Activated CD4-positive, alpha-beta memory T cell treated with anti-CD3 and anti-CD28 coated beads, Interleukin-2, amount 10 ng/mL, durations not matched to agents 7 days and 5 days (primary cell): ENCODE data around the gene NSMCE1. TPM values are rescaled to one million over a fixed set of nuclear protein-coding genes. Genes with fewer than 3 reads are reported as not detected.
"Not testable (repeated sequence)": the region's sequence is repeated elsewhere in the genome, so short reads cannot be mapped to it uniquely, and the experiment has no call there.

Source experiments
- CTCF ChIA-PET: fragments of 350-600 bp; sonication (Branson Sonifier 250); formaldehyde crosslinking; loops from one replicate; lab custom pipeline; 2021; ENCODE audit warnings: antibody characterized with exemption, inconsistent platforms; lab: Charles Lee
- POLR2A ChIA-PET: fragments of 350-600 bp; sonication (Branson Sonifier 250); formaldehyde crosslinking; loops from one replicate; lab custom pipeline; 2021; ENCODE audit warnings: antibody characterized with exemption; lab: Charles Lee
- DNase-seq: peaks from one replicate; pipeline ENCODE4 v3.0.0-alpha.2; 2020
- H3K27ac Mint-ChIP-seq: one replicate; pipeline ENCODE4 v1.8.0; 2021; ENCODE audit warnings: mild to moderate bottlenecking, mixed read lengths
- H3K27me3 Mint-ChIP-seq: one replicate; pipeline ENCODE4 v1.8.0; 2021; ENCODE audit warnings: mixed read lengths
- H3K36me3 Mint-ChIP-seq: one replicate; pipeline ENCODE4 v1.8.0; 2021; ENCODE audit warnings: low read depth, mixed read lengths
- H3K4me1 Mint-ChIP-seq: one replicate; pipeline ENCODE4 v1.8.0; 2021; ENCODE audit warnings: mixed read lengths
- H3K4me3 Mint-ChIP-seq: one replicate; pipeline ENCODE4 v1.8.0; 2021; ENCODE audit warnings: mild to moderate bottlenecking, mixed read lengths
- H3K9me3 Mint-ChIP-seq: one replicate; pipeline ENCODE4 v1.8.0; 2021; ENCODE audit warnings: mixed read lengths
- total RNA-seq, 2 experiments: library from RNA; stranded (reverse); gene quantifications; one replicate each; pipeline ENCODE4 v1.2.3, GENCODE V29; 2021

NSMCE1 gene
- total RNA-seq, 2 experiments from 2014 or later = 100 to 106 TPM

GRCh38 chr16:27218756-27219155 lies 49.8 kb downstream of the NSMCE1 start:
- no peak for DNase-seq
- H3K4me1 Mint-ChIP-seq = no peaks in the 10 kb centered on the region
- H3K36me3 Mint-ChIP-seq = peaks cover 23% of the 10 kb centered on the region
- POLR2A ChIA-PET = interaction anchor here (0.7 to 2.5 kb wide), 2 partner anchors 11 to 16 kb away, joined by 3 to 6 read pairs; partner anchors contain the start of gene KDM8
- CTCF ChIA-PET = interaction anchor here (0.7 kb wide), 1 partner anchor 40 kb away, joined by 3 read pairs; no protein-coding TSS in a partner anchor
- no peak overlapping the region for H3K4me3 Mint-ChIP-seq
- H3K9me3 Mint-ChIP-seq = no peaks in the 10 kb centered on the region
- H3K27ac Mint-ChIP-seq = no peak overlapping the region
- no peaks in the 10 kb centered on the region for H3K27me3 Mint-ChIP-seq

- Mint-ChIP-seq H3K27me3 (no peaks in the 10 kb centered on the region), H3K9me3 (no peaks in the 10 kb centered on the region), H3K27ac (no peak overlapping the region), H3K4me1 (no peaks in the 10 kb centered on the region), H3K36me3 (peaks cover 23% of the 10 kb centered on the region), H3K4me3 (no peak overlapping the region)
- no peak for DNase-seq
- CTCF ChIA-PET = no interaction called here
- POLR2A ChIA-PET = interaction anchor here (2.5 kb wide), 1 partner anchor 14 kb away, joined by 6 read pairs; the partner anchor contains the start of gene KDM8
Measured at GRCh38 chr16:27217256-27217655, 51.3 kb downstream of the NSMCE1 start.

GRCh38 chr16:27216297-27216885 lies 52.2 kb downstream of the NSMCE1 start:
- Mint-ChIP-seq H3K36me3 (peaks cover 23% of the 10 kb centered on the region), H3K4me1 (no peaks in the 10 kb centered on the region), H3K4me3 (no peak overlapping the region), H3K27ac (no peak overlapping the region), H3K27me3 (no peaks in the 10 kb centered on the region), H3K9me3 (no peaks in the 10 kb centered on the region)
- no peak for DNase-seq
- ChIA-PET POLR2A (no interaction called here), CTCF (no interaction called here)

GRCh38 chr16:27215660-27216059 lies 52.9 kb downstream of the NSMCE1 start:
- Mint-ChIP-seq H3K27me3 (no peaks in the 10 kb centered on the region), H3K4me1 (no peaks in the 10 kb centered on the region), H3K27ac (no peak overlapping the region), H3K36me3 (peaks cover 28% of the 10 kb centered on the region), H3K9me3 (no peaks in the 10 kb centered on the region), H3K4me3 (no peak overlapping the region)
- POLR2A ChIA-PET = interaction anchor here (1.1 kb wide), 1 partner anchor 12 kb away, joined by 3 read pairs; no protein-coding TSS in a partner anchor
- DNase-seq = no peak
- CTCF ChIA-PET = interaction anchor here (1.5 kb wide), 1 partner anchor 19 kb away, joined by 3 read pairs; no protein-coding TSS in a partner anchor

GRCh38 chr16:27214084-27214961 lies 54.2 kb downstream of the NSMCE1 start:
- CTCF ChIA-PET = interaction anchor here (1.5 kb wide), 1 partner anchor 21 kb away, joined by 3 read pairs; no protein-coding TSS in a partner anchor
- POLR2A ChIA-PET = interaction anchor here (1.4 kb wide), 1 partner anchor 153 kb away, joined by 4 read pairs; no protein-coding TSS in a partner anchor
- peaks cover 25% of the 10 kb centered on the region for H3K36me3 Mint-ChIP-seq
- H3K27ac Mint-ChIP-seq = no peak overlapping the region
- no peaks in the 10 kb centered on the region for H3K27me3 Mint-ChIP-seq
- H3K4me3 Mint-ChIP-seq = no peak overlapping the region
- no peaks in the 10 kb centered on the region for H3K4me1 Mint-ChIP-seq
- no peak for DNase-seq
- H3K9me3 Mint-ChIP-seq = no peaks in the 10 kb centered on the region

- ChIA-PET POLR2A (interaction anchor here (0.9 kb wide), 1 partner anchor 11 kb away, joined by 5 read pairs; no protein-coding TSS in a partner anchor), CTCF (interaction anchor here (0.6 to 3.1 kb wide), 2 partner anchors 20 to 32 kb away, joined by 3 to 10 read pairs; no protein-coding TSS in a partner anchor)
- Mint-ChIP-seq H3K4me3 (no peak overlapping the region), H3K27me3 (no peaks in the 10 kb centered on the region), H3K27ac (no peak overlapping the region), H3K4me1 (no peaks in the 10 kb centered on the region), H3K36me3 (peaks cover 19% of the 10 kb centered on the region), H3K9me3 (no peaks in the 10 kb centered on the region)
- DNase-seq = no peak
Measured at GRCh38 chr16:27211026-27211425, 57.5 kb downstream of the NSMCE1 start.

- ChIA-PET POLR2A (interaction anchor here (0.9 kb wide), 2 partner anchors 10 to 25 kb away, joined by 3 to 5 read pairs; no protein-coding TSS in a partner anchor), CTCF (interaction anchor here (1.5 to 3.1 kb wide), 2 partner anchors 25 to 31 kb away, joined by 4 to 10 read pairs; no protein-coding TSS in a partner anchor)
- no peaks in the 10 kb centered on the region for H3K27me3 Mint-ChIP-seq
- H3K27ac Mint-ChIP-seq = no peak overlapping the region
- no peaks in the 10 kb centered on the region for H3K9me3 Mint-ChIP-seq
- DNase-seq = no peak
- no peak overlapping the region for H3K4me3 Mint-ChIP-seq
- peaks cover 17% of the 10 kb centered on the region for H3K36me3 Mint-ChIP-seq
- peaks cover 2% of the 10 kb centered on the region for H3K4me1 Mint-ChIP-seq
Measured at GRCh38 chr16:27210174-27210573, 58.4 kb downstream of the NSMCE1 start.

- ChIA-PET CTCF (interaction anchor here (0.5 to 3.1 kb wide), 3 partner anchors 23 to 30 kb away, joined by 3 to 10 read pairs (median 4); no protein-coding TSS in a partner anchor), POLR2A (interaction anchor here (0.9 kb wide), 1 partner anchor 26 kb away, joined by 3 read pairs; no protein-coding TSS in a partner anchor)
- Mint-ChIP-seq H3K36me3 (peaks cover 13% of the 10 kb centered on the region), H3K27ac (no peak overlapping the region), H3K27me3 (no peaks in the 10 kb centered on the region), H3K4me1 (peaks cover 5% of the 10 kb centered on the region), H3K9me3 (no peaks in the 10 kb centered on the region), H3K4me3 (no peak overlapping the region)
- no peak for DNase-seq
Measured at GRCh38 chr16:27209591-27209990, 59.0 kb downstream of the NSMCE1 start.

GRCh38 chr16:27208796-27209195 lies 59.8 kb downstream of the NSMCE1 start:
- H3K4me1 Mint-ChIP-seq = peaks cover 10% of the 10 kb centered on the region
- H3K27ac Mint-ChIP-seq = no peak overlapping the region
- peaks cover 14% of the 10 kb centered on the region for H3K36me3 Mint-ChIP-seq
- no peaks in the 10 kb centered on the region for H3K9me3 Mint-ChIP-seq
- CTCF ChIA-PET = interaction anchor here (1.5 to 3.1 kb wide), 2 partner anchors 26 to 29 kb away, joined by 4 to 10 read pairs; no protein-coding TSS in a partner anchor
- no peak for DNase-seq
- no peaks in the 10 kb centered on the region for H3K27me3 Mint-ChIP-seq
- POLR2A ChIA-PET = interaction anchor here (1.0 to 1.6 kb wide), 2 partner anchors 16 to 26 kb away, joined by 3 read pairs; no protein-coding TSS in a partner anchor
- H3K4me3 Mint-ChIP-seq = no peak overlapping the region

GRCh38 chr16:27208081-27208680 lies 60.4 kb downstream of the NSMCE1 start:
- Mint-ChIP-seq H3K4me1 (peaks cover 15% of the 10 kb centered on the region), H3K4me3 (no peak overlapping the region), H3K27ac (no peak overlapping the region), H3K36me3 (peaks cover 15% of the 10 kb centered on the region), H3K9me3 (no peaks in the 10 kb centered on the region), H3K27me3 (no peaks in the 10 kb centered on the region)
- POLR2A ChIA-PET = interaction anchor here (1.0 to 1.6 kb wide), 4 partner anchors 12 to 27 kb away, joined by 3 to 4 read pairs (median 3); no protein-coding TSS in a partner anchor
- no peak for DNase-seq
- CTCF ChIA-PET = interaction anchor here (1.4 kb wide), 1 partner anchor 29 kb away, joined by 6 read pairs; no protein-coding TSS in a partner anchor

GRCh38 chr16:27207121-27207520 lies 61.5 kb downstream of the NSMCE1 start:
- Mint-ChIP-seq H3K36me3 (peaks cover 15% of the 10 kb centered on the region), H3K4me1 (peaks cover 25% of the 10 kb centered on the region)
- H3K9me3 Mint-ChIP-seq, H3K4me3 Mint-ChIP-seq, H3K27ac Mint-ChIP-seq, DNase-seq, H3K27me3 Mint-ChIP-seq: not testable (repeated sequence)
- POLR2A ChIA-PET = interaction anchor here (1.5 to 1.6 kb wide), 3 partner anchors 11 to 18 kb away, joined by 3 to 4 read pairs (median 3); no protein-coding TSS in a partner anchor
- CTCF ChIA-PET = interaction anchor here (1.4 kb wide), 1 partner anchor 28 kb away, joined by 6 read pairs; no protein-coding TSS in a partner anchor
